Gastroesophageal sphincter (tissue), 3 donors: Measurements from ENCODE around the gene CLDN14.

Source experiments
- POLR2A ChIP-seq, 2 donors: fragments of 450-650 bp; IDR thresholded peaks; one replicate each; pipeline ENCODE4 v1.6.1; 2017; ENCODE audit warnings: antibody characterized with exemption in 2 of 2, mild to moderate bottlenecking in 2 of 2, moderate library complexity in 1 of 2
- POLR2AphosphoS5 ChIP-seq: sonication (generic); formaldehyde crosslinking; IDR thresholded peaks from one replicate; pipeline ENCODE4 v1.6.1; 2017; ENCODE audit warnings: antibody characterized with exemption
- TF ChIP-seq, protein P1 (sequence below), 4 experiments: fragments of 200-600 bp in 2 of 4; fragments of 450-650 bp in 2 of 4; sonication (generic) in 1 of 4; IDR thresholded peaks; one replicate each; pipeline ENCODE4 v1.5.1; 2017 to 2019; ENCODE audit warnings: antibody characterized with exemption in 4 of 4, mild to moderate bottlenecking in 2 of 4, moderate library complexity in 2 of 4

DNA sequence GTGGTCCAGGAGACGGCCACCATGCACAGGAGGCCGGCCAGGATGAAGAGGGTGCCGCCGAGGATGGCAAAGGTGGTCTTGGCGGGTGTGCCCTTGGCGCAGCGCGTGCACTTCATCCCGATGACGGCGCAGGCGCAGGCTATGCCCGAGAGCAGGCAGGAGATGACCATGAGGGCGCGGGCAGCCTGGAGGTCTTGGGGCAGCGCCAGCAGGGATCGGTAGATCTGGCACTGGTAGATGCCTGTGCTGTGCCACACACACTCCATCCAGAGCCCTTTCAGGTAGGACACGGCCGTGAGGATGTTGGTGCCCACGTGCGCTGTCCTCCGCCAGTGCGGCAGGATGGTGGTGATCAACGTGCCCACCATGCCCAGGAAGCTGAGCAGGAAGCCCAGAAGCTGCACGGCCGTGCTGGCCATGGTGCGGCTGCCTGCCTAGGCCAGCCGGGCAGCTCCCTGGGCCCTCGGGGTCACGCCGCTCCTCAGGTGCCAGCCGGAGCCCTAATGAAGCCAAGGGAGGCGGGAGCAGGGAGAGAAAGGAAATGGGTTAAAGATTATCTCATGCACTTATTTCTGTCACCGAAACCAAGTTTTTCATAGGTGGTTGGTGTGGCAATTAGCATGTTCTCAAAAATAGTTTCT is 18.5 kb downstream of the CLDN14 start:
- TF ChIP-seq POLR2A (IDR thresholded peaks at IDR 0.05) (no peak), POLR2AphosphoS5 (no peak)
- TF ChIP-seq, protein P1, sequence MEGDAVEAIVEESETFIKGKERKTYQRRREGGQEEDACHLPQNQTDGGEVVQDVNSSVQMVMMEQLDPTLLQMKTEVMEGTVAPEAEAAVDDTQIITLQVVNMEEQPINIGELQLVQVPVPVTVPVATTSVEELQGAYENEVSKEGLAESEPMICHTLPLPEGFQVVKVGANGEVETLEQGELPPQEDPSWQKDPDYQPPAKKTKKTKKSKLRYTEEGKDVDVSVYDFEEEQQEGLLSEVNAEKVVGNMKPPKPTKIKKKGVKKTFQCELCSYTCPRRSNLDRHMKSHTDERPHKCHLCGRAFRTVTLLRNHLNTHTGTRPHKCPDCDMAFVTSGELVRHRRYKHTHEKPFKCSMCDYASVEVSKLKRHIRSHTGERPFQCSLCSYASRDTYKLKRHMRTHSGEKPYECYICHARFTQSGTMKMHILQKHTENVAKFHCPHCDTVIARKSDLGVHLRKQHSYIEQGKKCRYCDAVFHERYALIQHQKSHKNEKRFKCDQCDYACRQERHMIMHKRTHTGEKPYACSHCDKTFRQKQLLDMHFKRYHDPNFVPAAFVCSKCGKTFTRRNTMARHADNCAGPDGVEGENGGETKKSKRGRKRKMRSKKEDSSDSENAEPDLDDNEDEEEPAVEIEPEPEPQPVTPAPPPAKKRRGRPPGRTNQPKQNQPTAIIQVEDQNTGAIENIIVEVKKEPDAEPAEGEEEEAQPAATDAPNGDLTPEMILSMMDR (IDR thresholded peaks at IDR 0.05): no peak
